ENCODE results near the gene ZFHX3.

Gene ZFHX3

DNA sequence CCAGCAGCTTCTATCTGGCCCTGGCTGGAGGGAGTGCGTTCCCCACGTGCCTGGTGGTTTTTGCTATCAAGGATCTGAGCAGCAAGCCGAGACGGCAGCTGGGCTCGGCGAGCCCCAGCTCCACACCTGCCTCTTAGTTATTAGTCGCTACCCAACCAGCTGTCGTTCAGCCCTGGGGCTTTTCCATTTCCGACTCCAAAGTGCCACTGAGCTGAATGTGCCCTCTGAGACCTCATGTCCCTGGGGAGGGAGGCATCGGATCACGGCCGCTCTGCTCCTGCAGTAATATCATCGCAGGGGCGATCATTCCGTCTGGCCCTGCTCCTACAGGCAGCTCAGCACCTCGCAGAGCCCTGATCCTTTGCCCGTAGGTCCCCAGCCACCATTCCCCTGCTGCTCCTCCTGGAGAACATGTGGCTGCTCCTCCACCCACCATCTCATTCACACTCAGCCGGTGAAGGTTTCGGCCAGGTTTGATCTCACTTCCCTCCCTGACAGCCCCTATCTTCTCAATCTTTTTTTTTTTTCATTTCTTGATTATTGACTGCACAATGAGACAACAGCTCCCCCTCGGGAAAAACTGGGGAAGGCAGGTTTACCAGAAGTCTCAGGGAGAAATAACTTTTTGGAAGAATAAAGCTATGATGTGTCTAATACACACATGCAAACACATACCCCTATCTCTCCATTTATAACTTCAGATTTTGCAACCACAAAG is 86.7 kb downstream of the ZFHX3 start:
- TF ChIP-seq, protein P1, sequence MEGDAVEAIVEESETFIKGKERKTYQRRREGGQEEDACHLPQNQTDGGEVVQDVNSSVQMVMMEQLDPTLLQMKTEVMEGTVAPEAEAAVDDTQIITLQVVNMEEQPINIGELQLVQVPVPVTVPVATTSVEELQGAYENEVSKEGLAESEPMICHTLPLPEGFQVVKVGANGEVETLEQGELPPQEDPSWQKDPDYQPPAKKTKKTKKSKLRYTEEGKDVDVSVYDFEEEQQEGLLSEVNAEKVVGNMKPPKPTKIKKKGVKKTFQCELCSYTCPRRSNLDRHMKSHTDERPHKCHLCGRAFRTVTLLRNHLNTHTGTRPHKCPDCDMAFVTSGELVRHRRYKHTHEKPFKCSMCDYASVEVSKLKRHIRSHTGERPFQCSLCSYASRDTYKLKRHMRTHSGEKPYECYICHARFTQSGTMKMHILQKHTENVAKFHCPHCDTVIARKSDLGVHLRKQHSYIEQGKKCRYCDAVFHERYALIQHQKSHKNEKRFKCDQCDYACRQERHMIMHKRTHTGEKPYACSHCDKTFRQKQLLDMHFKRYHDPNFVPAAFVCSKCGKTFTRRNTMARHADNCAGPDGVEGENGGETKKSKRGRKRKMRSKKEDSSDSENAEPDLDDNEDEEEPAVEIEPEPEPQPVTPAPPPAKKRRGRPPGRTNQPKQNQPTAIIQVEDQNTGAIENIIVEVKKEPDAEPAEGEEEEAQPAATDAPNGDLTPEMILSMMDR (conservative IDR thresholded peaks at IDR 0.05; ENCODE audit: control insufficient read depth, insufficient read depth, low read depth, low read length): peak; percentile 53
- no peak overlapping the region for H3K4me3 ChIP-seq (ENCODE audit: control insufficient read depth, low read depth, low read length)
- DNase-seq (ENCODE audit: low read depth): peak; percentile 34

DNA sequence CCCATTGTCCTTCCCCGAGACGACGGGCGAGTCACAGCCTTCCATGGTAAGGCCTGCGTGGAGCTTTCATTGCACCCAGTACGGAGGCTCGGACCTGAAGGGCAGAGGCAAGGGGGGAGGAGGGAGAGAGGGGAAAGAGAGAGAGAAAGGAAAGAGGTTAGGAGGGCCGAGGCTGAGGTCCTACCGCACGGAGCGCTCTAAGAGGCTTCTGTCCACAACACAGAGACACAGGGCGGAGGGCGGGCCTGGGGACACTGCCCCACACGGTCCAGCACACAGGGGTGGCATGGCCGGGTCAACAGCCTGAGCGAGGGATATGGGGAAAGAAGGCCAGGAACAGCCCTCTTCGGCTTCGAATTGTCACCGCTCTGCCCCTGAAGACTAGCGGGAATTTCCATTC is 87.8 kb downstream of the ZFHX3 start:
- H3K4me3 ChIP-seq (ENCODE audit: control insufficient read depth, low read depth, low read length): no peak overlapping the region
- TF ChIP-seq, protein P1 (conservative IDR thresholded peaks at IDR 0.05; ENCODE audit: control insufficient read depth, insufficient read depth, low read depth, low read length): no peak

DNA sequence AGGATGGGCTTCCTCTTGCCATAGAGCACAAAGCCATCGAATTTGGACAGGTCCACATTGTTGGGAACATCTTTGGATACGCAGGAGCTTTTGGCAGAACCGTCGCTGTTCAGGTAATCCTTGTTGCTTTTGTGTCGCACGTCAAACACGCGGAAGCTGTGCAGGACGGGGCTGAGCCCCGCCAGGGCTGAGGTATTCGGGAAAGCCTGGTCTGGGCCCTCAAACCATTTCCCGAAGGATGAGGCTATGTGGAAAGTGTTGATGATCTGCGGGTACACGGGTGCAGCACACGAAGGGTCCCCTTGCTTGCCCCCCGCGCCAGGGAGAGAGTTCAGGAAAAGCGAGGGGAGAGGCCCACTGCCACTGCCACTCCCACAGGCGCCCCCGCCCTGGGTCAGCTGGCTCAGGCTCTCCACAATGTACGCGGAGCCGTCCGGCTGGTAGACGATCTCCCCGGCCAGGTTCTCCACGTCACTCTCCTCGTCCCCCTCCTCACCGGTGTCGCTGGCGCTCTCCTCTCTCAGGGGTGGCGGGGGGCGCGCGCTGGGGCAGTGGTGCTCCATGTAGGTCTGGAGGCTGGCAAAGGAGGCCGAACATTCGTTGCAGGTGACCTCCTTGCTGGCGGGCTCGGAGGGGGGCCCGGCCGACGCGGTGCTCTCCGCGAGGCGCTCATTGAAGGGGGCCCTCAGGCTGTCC is 88.5 kb downstream of the ZFHX3 start:
- no peak for DNase-seq (ENCODE audit: low read depth)
- TF ChIP-seq, protein P1 (conservative IDR thresholded peaks at IDR 0.05; ENCODE audit: control insufficient read depth, insufficient read depth, low read depth, low read length): no peak
- H3K4me3 ChIP-seq (ENCODE audit: control insufficient read depth, low read depth, low read length): no peak overlapping the region

More for the DNA sequence above, 87.8 kb downstream of the ZFHX3 start:
- no peak for DNase-seq (ENCODE audit: low read depth)

DNA sequence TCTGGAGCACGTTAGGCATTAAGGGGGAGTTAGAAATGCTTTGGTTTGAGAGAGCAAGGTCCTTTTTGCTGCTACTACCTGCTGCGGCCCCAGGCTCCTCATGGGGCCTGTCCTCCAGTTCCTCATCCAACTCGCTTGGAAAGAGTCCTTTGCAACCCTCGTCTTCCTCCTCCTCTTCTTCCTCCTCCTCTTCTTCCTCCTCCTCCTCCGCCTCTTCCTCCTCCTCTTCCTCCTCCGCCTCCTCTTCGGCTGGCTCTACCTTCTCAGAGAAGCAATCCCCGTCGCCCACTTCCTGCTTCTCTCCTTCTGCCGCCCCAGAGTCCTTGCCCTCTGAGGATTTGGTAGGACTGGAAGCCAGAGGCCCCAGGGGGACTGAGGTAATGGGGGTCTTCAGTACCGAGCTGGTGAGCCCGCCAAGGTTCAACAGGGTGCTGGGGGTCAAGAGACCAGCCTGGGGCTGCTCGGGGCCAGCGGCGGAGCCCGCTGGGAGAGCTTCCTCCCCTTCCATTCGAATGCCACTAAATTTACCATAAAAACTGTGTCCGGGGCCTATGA is 89.3 kb downstream of the ZFHX3 start:
- TF ChIP-seq, protein P1 (conservative IDR thresholded peaks at IDR 0.05; ENCODE audit: control insufficient read depth, insufficient read depth, low read depth, low read length): no peak
- H3K4me3 ChIP-seq (ENCODE audit: control insufficient read depth, low read depth, low read length): no peak overlapping the region
- no peak for DNase-seq (ENCODE audit: low read depth)

DNA sequence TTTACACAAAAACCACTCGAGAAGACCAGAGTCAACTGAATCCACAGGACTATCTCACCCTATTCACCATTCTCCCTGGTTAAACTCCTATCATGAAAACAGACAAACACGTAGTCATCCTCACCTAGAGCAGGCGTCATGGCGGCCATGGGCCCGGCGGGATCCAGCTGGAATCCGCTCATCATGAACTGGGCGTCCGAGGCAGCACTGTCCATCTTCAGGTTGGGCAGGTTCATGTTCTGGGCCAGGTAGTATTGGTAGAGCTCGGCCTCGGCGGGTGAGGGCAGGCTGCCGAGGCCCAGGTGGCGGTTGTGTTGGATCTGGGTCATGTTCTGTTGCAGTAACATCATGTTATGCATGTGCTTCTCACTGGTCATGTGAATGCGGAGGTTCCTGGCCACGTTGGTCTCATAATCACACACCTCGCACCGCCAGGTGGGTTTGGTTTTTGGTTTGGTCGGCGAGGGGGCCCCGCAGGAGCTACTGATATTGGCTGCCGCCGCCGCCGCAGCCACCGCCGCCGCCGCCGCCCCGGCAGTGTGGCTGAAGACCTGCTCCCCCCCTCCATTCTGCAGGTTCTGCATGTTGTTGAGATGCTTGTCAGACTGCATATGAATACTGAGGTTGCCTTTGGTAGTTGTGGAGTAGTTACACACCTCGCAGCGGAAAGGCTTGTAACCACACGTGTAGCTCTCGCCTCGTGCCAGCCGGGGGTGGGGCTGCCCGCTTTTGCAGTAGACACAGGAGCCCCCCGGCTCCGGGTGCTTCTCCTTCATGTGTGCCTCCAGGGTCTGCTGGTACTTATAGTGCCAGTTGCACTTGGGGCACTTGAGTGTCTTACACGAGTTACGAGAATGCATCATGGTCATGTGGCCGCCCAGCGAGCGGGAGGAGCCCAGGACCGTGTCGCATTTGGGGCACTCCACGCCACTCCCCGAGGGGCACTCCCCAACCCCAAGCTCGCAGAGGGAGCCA is 90.3 kb downstream of the ZFHX3 start:
- TF ChIP-seq, protein P1 (conservative IDR thresholded peaks at IDR 0.05; ENCODE audit: control insufficient read depth, insufficient read depth, low read depth, low read length): no peak
- no peak overlapping the region for H3K4me3 ChIP-seq (ENCODE audit: control insufficient read depth, low read depth, low read length)
- no peak for DNase-seq (ENCODE audit: low read depth)
